HG03575 (cell line): Measurements from ENCODE around the gene RPRD1A.
"Not testable (repeated sequence)": the region's sequence is repeated elsewhere in the genome, so short reads cannot be mapped to it uniquely, and the experiment has no call there.

Source experiments
- ATAC-seq: cut with Tn5 transposase; IDR thresholded peaks from one replicate; pipeline ENCODE4 v1.9.1; 2021; ENCODE audit not compliant: unreplicated experiment, insufficient number of reproducible peaks, low FRiP score; ENCODE audit errors: extremely low read depth

Gene RPRD1A

DNA sequence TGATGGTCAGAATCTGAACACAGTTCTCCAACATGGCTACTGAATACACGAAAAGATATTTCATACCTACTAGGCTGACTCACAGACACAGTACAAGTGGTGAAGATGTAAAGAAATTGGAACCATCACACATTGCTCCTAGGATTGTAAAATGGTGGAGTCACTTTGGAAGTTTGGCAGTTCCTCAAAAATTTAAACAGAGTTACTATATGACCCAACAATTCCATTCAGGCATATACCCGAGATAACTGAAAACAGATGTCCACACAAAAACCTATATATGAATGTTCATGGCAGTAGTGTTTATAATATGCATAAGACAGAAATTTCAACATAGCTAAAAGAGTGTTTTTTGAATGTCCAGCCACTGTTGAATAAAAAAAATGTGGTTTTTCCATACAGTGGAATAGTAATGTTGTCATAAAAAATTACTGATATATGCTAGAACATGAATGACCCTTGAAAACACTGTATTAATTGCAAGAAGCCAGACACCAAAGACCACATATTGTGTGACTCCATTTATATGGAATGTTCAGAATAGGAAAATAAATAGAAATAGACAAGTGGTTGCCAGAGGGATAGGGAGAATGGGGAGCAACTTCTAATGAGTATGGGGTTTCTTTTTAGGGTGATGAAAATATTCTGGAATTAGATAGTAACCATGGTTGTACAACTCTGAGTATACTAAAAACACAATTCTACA lies 84.8 kb downstream of the RPRD1A start:
- ATAC-seq = no peak

GRCh38 chr18:35979112-35979511 lies 88.2 kb downstream of the RPRD1A start:
- no peak for ATAC-seq

DNA sequence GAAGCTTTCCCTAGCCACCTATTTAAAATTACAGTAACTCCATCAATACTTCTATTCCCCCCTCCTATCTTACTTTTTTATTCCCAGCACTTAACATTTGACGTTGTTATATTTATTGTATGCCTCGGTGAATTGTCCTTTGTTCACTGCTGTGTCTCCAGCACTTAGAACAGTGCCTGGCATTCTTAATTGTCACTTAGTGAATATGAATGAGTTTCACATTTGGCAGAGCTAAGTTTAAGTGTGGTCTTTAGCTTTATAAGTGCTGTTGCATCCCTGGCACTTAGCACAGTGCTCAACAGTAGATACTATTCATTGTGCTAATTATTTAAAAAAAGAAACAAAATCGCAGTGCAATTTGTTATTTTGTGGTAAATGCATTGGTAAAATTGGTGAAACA lies 93.2 kb downstream of the RPRD1A start:
- no peak for ATAC-seq

DNA sequence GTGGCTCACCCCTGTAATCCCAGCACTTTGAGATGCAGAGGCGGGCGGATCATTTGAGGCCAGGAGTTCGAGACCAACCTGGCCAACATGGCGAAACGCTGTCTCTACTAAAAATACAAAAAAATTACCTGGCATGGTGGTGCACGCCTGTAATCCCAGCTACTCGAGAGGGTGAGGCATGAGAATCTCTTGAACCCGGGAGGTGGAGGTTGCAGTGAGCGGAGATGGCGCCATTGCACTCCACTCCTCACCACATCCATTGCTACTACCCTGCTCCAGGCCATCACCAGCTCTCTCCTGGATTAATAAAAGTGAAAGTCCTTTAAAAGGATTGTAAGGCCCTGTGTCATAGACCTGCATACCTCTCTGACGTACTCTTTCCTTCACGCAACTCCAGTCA lies 93.7 kb downstream of the RPRD1A start:
- ATAC-seq = no peak

- ATAC-seq = peak; percentile 74
Measured at GRCh38 chr18:35972197-35973000, 95.0 kb downstream of the RPRD1A start, which contains the start of gene RMP24. TSS of gene RMP24 (plus strand) at chr18:35972679.

- ATAC-seq = no peak
Measured at GRCh38 chr18:35971661-35972196, 95.6 kb downstream of the RPRD1A start.

GRCh38 chr18:35969676-35970075 lies 97.7 kb downstream of the RPRD1A start:
- ATAC-seq = no peak

GRCh38 chr18:35968278-35968880 lies 99.0 kb downstream of the RPRD1A start:
- ATAC-seq = no peak

DNA sequence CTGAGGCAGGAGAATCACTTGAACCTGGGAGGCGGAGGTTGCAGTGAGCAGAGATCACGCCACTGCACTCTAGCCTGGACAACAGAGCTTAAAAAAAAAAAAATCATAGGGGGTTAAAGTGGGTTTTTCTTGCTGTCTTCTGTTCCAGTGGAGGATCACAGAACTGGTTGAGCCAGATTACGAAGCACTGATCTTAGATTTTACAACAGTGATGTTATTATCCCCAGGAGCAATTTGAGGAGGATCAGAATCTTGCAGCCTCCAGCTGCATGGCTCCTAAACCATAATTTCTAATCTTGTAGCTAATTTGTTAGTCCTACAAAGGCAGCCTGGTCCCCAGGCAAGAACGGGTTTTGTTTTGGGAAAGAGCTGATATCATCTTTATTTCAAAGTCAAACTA lies 99.5 kb downstream of the RPRD1A start:
- ATAC-seq = not testable (repeated sequence)

DNA sequence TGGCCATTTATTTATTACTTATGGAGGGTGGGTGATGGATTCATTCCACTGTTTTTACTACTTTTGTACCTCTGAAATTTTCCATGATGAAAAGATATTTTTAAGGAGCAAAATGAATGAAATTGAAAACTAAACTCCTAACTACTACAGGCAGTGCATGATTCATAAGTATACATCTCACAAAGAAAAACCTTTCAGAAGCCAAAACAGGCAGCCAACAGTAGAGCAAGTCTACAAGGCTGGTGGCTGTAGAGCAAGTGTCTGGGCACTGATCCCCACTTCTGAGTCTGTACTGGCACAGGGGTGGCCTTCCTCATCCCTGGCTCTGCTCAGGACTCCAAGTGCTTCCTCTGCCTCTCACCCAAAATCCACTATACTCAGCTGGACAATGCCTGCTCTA lies 103.0 kb downstream of the RPRD1A start:
- ATAC-seq = no peak

- no peak for ATAC-seq
Measured at GRCh38 chr18:35962320-35962719, 105.0 kb downstream of the RPRD1A start.

DNA sequence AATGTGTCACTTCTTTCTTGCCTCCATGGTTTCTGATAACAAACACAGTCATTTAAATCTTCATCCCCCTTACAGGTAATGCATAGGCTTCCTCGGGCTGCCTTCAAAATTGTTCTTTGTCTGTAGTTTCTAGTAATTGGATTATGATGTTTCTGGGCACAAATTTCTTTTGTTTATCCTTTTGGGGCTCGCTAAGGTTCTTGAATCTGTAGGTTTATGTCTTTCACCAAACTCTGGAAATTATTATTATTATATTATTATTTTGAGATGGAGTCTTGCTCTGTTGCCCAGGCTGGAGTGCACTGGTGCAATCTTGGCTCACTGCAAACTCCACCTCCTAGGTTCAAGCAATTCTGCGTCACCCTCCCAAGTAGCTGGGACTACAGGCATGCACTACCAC lies 111.1 kb downstream of the RPRD1A start:
- ATAC-seq = no peak

GRCh38 chr18:35953688-35954087 lies 113.7 kb downstream of the RPRD1A start:
- no peak for ATAC-seq

- ATAC-seq = no peak
Measured at GRCh38 chr18:35950628-35950982, 116.8 kb downstream of the RPRD1A start.

DNA sequence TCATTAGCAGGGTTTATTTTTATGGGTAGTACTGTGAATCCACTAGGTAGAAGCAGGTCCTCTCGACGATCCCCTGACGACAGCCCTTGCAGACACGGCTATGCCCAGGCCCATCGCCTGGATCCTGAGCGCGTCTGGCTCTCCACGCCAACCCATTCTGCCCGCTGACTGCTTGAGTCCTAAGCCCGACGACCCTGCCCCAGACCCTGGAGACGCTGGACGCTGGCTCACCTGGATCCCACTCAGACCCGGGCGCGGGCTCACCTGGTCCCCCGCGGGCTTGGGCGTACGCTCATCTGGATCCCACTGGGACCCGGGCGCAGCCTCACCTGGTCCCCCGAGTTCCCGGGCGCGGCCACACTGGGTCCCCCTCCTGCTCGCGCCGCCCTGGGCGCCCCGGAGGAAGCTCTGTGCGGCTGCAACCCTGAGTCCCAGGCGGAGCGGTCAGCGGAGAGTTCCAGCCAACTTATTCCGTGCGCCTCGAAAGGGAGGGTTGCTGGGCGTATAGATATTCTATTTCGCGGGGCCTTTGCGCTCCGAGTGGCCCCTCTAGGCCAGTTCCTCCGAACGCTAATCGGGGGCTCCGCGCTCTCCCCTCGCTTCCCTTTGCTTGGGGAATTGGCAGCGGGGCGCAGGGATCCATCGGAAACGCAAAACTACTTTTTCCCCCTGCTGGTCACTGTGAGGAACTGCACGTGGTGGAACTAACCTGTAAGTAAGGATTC lies 117.3 kb downstream of the RPRD1A start:
- ATAC-seq = no peak

DNA sequence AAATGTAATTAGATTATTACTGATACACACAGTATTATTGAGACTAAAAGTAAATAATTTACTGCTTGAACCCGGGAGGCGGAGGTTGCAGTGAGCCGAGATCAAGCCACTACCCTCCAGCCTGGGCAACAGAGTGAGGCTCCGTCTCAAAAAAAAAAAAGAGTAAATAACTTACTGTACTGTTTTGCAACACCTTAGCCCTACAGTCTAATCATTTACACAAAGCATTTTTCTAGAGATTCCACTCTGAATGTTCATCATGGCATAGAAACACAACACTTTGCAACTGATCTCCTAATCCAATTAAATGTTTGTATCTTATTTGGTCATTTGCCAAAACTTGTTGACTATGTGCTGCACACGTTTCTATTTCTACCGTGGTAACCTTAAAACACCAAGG lies 118.3 kb downstream of the RPRD1A start:
- ATAC-seq = no peak

DNA sequence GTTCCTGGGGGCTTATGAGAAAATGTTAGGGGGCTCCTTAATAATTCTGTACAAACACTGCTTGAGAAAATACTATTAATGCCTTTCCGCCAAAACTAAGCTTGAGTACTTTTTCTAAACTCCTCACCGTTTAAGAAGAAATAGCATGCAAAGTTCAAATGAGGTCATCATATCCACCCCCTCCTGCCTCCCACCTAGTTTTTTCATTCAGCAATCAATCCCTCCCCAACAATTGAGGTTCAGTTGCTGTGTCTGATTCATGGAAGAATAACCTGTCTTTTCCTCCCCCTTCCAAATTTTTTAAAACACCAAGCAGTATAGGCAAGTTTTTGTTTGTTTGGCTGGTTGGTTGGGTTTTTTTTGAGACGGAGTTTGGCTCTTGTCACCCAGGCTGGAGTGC lies 119.3 kb downstream of the RPRD1A start:
- ATAC-seq = no peak

DNA sequence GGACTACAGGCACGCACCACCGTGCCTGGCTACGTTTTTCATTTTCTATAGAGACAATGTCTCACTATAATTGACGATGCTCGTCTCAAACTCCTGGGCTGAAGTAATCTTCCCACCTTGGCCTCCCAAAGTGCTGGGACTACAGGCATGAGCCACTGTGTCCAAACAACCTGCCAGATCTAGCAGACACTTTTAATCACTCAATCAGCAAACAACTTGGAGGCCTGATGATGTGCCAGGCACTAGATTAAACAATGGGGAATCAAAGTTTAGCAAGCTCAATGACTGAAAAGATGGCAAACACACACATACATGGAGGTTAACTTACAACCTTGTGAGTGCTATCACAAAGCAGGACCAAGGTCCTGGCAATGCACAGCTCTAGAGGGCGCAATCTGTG lies 124.7 kb downstream of the RPRD1A start:
- ATAC-seq = no peak

GRCh38 chr18:35942133-35942532 lies 125.2 kb downstream of the RPRD1A start:
- ATAC-seq = no peak
